ENCODE results near the gene NUP93. TPM values are rescaled to one million over a fixed set of nuclear protein-coding genes. Genes with fewer than 3 reads are reported as not detected.
A peak's percentile ranks its signal among the peaks of the same experiment; 100 is the strongest.

The NUP93 gene
- polyA plus RNA-seq, 1 donor from 2014 or later = 237 TPM

GRCh38 chr16:56861092-56861610, 131.2 kb downstream of the NUP93 start:
- H3K4me2 ChIP-seq (ENCODE audit: low read length) = no peak overlapping the region
- TF ChIP-seq RAD21 (conservative IDR thresholded peaks at IDR 0.05) (no peak), MXI1 (conservative IDR thresholded peaks at IDR 0.05; ENCODE audit: poor library complexity, severe bottlenecking) (no peak), REST (IDR thresholded peaks at IDR 0.05; ENCODE audit: borderline replicate concordance) (no peak), POLR2AphosphoS5 (IDR thresholded peaks at IDR 0.05) (peak; percentile 40), SMC3 (conservative IDR thresholded peaks at IDR 0.05; ENCODE audit: poor library complexity) (no peak), TAF1 (IDR thresholded peaks at IDR 0.05; ENCODE audit: low read depth) (no peak), CTCF (IDR thresholded peaks at IDR 0.05; ENCODE audit: poor library complexity, severe bottlenecking) (no peak), EZH2 (IDR thresholded peaks at IDR 0.05; ENCODE audit: borderline replicate concordance, insufficient read depth, low read length, poor library complexity, severe bottlenecking) (no peak)
- no peaks in the 10 kb centered on the region for H3F3A ChIP-seq (ENCODE audit: insufficient read depth, low read length, poor library complexity, severe bottlenecking)
- no peak overlapping the region for H3K4me3 ChIP-seq (ENCODE audit: low read length)
- H4K20me1 ChIP-seq (ENCODE audit: insufficient read depth) = no peaks in the 10 kb centered on the region
- H2AFZ ChIP-seq (ENCODE audit: low read depth, low read length) = no peak overlapping the region
- no peaks in the 10 kb centered on the region for H3K27me3 ChIP-seq (ENCODE audit: insufficient read depth, low read depth, low read length)
- no peak overlapping the region for H3K27ac ChIP-seq (ENCODE audit: low read length)
- no peaks in the 10 kb centered on the region for H3K9me3 ChIP-seq (ENCODE audit: low read length)
- no peaks in the 10 kb centered on the region for H3K9me2 ChIP-seq (ENCODE audit: insufficient read depth, low read length)
- H3K36me3 ChIP-seq (ENCODE audit: insufficient read depth, low read length) = no peaks in the 10 kb centered on the region
- no peak overlapping the region for H3K9ac ChIP-seq (ENCODE audit: low read length)
- H3K79me2 ChIP-seq (replicated peaks; ENCODE audit: insufficient read depth, low read length) = no peaks in the 10 kb centered on the region

- Histone ChIP-seq H3K27ac (ENCODE audit: low read length) (no peak overlapping the region), H3K79me2 (replicated peaks; ENCODE audit: insufficient read depth, low read length) (no peaks in the 10 kb centered on the region), H3K9me3 (ENCODE audit: low read length) (no peaks in the 10 kb centered on the region), H4K20me1 (ENCODE audit: insufficient read depth) (no peaks in the 10 kb centered on the region), H2AFZ (ENCODE audit: low read depth, low read length) (no peak overlapping the region), H3K9me2 (ENCODE audit: insufficient read depth, low read length) (no peaks in the 10 kb centered on the region), H3F3A (ENCODE audit: insufficient read depth, low read length, poor library complexity, severe bottlenecking) (no peaks in the 10 kb centered on the region), H3K9ac (ENCODE audit: low read length) (no peak overlapping the region), H3K4me3 (ENCODE audit: low read length) (no peak overlapping the region), H3K36me3 (ENCODE audit: insufficient read depth, low read length) (no peaks in the 10 kb centered on the region), H3K27me3 (ENCODE audit: insufficient read depth, low read depth, low read length) (no peaks in the 10 kb centered on the region), H3K4me2 (ENCODE audit: low read length) (no peak overlapping the region)
- TF ChIP-seq CTCF (IDR thresholded peaks at IDR 0.05; ENCODE audit: poor library complexity, severe bottlenecking) = no peak
- no peak for TF ChIP-seq SMC3 (conservative IDR thresholded peaks at IDR 0.05; ENCODE audit: poor library complexity)
- no peak for TF ChIP-seq REST (IDR thresholded peaks at IDR 0.05; ENCODE audit: borderline replicate concordance)
- no peak for TF ChIP-seq RAD21 (conservative IDR thresholded peaks at IDR 0.05)
- TF ChIP-seq EP300 (conservative IDR thresholded peaks at IDR 0.05; ENCODE audit: poor library complexity, severe bottlenecking) = no peak
- TF ChIP-seq MXI1 (conservative IDR thresholded peaks at IDR 0.05; ENCODE audit: poor library complexity, severe bottlenecking) = no peak
- TF ChIP-seq EZH2 (IDR thresholded peaks at IDR 0.05; ENCODE audit: borderline replicate concordance, insufficient read depth, low read length, poor library complexity, severe bottlenecking) = no peak
- TF ChIP-seq TAF1 (IDR thresholded peaks at IDR 0.05; ENCODE audit: low read depth) = no peak
- no peak for TF ChIP-seq POLR2AphosphoS5 (IDR thresholded peaks at IDR 0.05)
Observed at GRCh38 chr16:56861756-56862155, 131.8 kb downstream of the NUP93 start.
